IPS-NIHi11 (cell line): ENCODE measurements around the gene KNSTRN.

ENCODE experiments used
- DNase-seq: peaks from one replicate; pipeline ENCODE4 v3.0.0; 2012; ENCODE audit warnings: mixed read lengths, low spot score

KNSTRN gene

GRCh38 chr15:40399370-40399769 is 16.8 kb downstream of the KNSTRN start:
- DNase-seq = no peak

GRCh38 chr15:40405501-40406381 is 23.2 kb downstream of the KNSTRN start, which contains the start of gene IVD:
TSS of gene IVD (plus strand) at chr15:40405795. CDS start at chr15:40405828, 33 bp downstream.
- peak; percentile 100 for DNase-seq

- no peak for DNase-seq
Measured at GRCh38 chr15:40407330-40407990, 24.9 kb downstream of the KNSTRN start.

- DNase-seq = no peak
Measured at GRCh38 chr15:40409366-40409765, 26.8 kb downstream of the KNSTRN start.

GRCh38 chr15:40410476-40410875 is 28.0 kb downstream of the KNSTRN start:
- no peak for DNase-seq

- DNase-seq = no peak
Measured at GRCh38 chr15:40412095-40412759, 29.7 kb downstream of the KNSTRN start.

GRCh38 chr15:40413036-40413435 is 30.5 kb downstream of the KNSTRN start:
- no peak for DNase-seq

GRCh38 chr15:40414816-40415215 is 32.3 kb downstream of the KNSTRN start:
- DNase-seq = no peak

GRCh38 chr15:40415226-40415625 is 32.7 kb downstream of the KNSTRN start:
- DNase-seq = no peak

GRCh38 chr15:40416056-40416455 is 33.5 kb downstream of the KNSTRN start:
- DNase-seq = no peak

- no peak for DNase-seq
Measured at GRCh38 chr15:40418126-40418525, 35.6 kb downstream of the KNSTRN start.

GRCh38 chr15:40420071-40420713 is 37.7 kb downstream of the KNSTRN start:
- DNase-seq = no peak

GRCh38 chr15:40420793-40421192 is 38.3 kb downstream of the KNSTRN start:
- DNase-seq = no peak

GRCh38 chr15:40421246-40422157 is 39.0 kb downstream of the KNSTRN start:
- DNase-seq = peak; percentile 92

- no peak for DNase-seq
Measured at GRCh38 chr15:40424483-40425115, 42.1 kb downstream of the KNSTRN start.

- DNase-seq = no peak
Measured at GRCh38 chr15:40425681-40426080, 43.2 kb downstream of the KNSTRN start.

GRCh38 chr15:40427188-40427587 is 44.7 kb downstream of the KNSTRN start:
- DNase-seq = no peak

GRCh38 chr15:40428185-40428584 is 45.7 kb downstream of the KNSTRN start:
- DNase-seq = no peak

- no peak for DNase-seq
Measured at GRCh38 chr15:40429068-40429710, 46.7 kb downstream of the KNSTRN start.

GRCh38 chr15:40430271-40430805 is 47.8 kb downstream of the KNSTRN start:
- peak; percentile 67 for DNase-seq
